ENCODE data around the gene FAM110D.

Gene FAM110D

GRCh38 chr1:26160527-26161414 lies 1.9 kb downstream of the FAM110D start:
- no peak for FAIRE-seq
- DNase-seq (ENCODE audit: extremely low spot score, insufficient read length, low read depth), result no peak

GRCh38 chr1:26161415-26162219 lies 2.7 kb downstream of the FAM110D start:
- FAIRE-seq (no peak), DNase-seq (ENCODE audit: extremely low spot score, insufficient read length, low read depth) (no peak)

- no peak for FAIRE-seq
- no peak for DNase-seq (ENCODE audit: extremely low spot score, insufficient read length, low read depth)
These were observed 3.4 kb downstream of the FAM110D start for GRCh38 chr1:26162220-26162709.

GRCh38 chr1:26163684-26164035 lies 4.8 kb downstream of the FAM110D start:
- no peak for FAIRE-seq
- no peak for DNase-seq (ENCODE audit: extremely low spot score, insufficient read length, low read depth)

GRCh38 chr1:26164036-26164860 lies 5.4 kb downstream of the FAM110D start:
- no peak for DNase-seq (ENCODE audit: extremely low spot score, insufficient read length, low read depth)
- FAIRE-seq, result no peak

- DNase-seq (ENCODE audit: extremely low spot score, insufficient read length, low read depth) (no peak), FAIRE-seq (no peak)
These were observed 6.3 kb downstream of the FAM110D start for GRCh38 chr1:26164861-26165842.

- FAIRE-seq (no peak), DNase-seq (ENCODE audit: extremely low spot score, insufficient read length, low read depth) (no peak)
These were observed 7.9 kb downstream of the FAM110D start for GRCh38 chr1:26166719-26167281.

GRCh38 chr1:26168410-26169197 lies 9.7 kb downstream of the FAM110D start, which contains the start of gene C1orf232:
TSS of gene C1orf232 (minus strand) at chr1:26168963. CDS start at chr1:26168499, 464 bp downstream.
- DNase-seq (ENCODE audit: extremely low spot score, insufficient read length, low read depth), result no peak
- no peak for FAIRE-seq

- FAIRE-seq (no peak), DNase-seq (ENCODE audit: extremely low spot score, insufficient read length, low read depth) (no peak)
These were observed 10.3 kb downstream of the FAM110D start for GRCh38 chr1:26169198-26169554.

GRCh38 chr1:26169669-26170471 lies 11.0 kb downstream of the FAM110D start, which contains the start of gene ZNF593:
TSS of gene ZNF593 (plus strand) at chr1:26169908. CDS start at chr1:26169984, 76 bp downstream.
- peak; percentile 97 for FAIRE-seq
- DNase-seq (ENCODE audit: extremely low spot score, insufficient read length, low read depth), result peak; percentile 100

GRCh38 chr1:26170472-26170821 lies 11.6 kb downstream of the FAM110D start:
- FAIRE-seq (no peak), DNase-seq (ENCODE audit: extremely low spot score, insufficient read length, low read depth) (no peak)

GRCh38 chr1:26171084-26172072 lies 12.5 kb downstream of the FAM110D start, which contains the start of gene ZNF593OS:
TSS of gene ZNF593OS (minus strand) at chr1:26171832. CDS start at chr1:26171661, 171 bp downstream.
- no peak for DNase-seq (ENCODE audit: extremely low spot score, insufficient read length, low read depth)
- FAIRE-seq, result no peak

- FAIRE-seq (no peak), DNase-seq (ENCODE audit: extremely low spot score, insufficient read length, low read depth) (no peak)
These were observed 16.5 kb downstream of the FAM110D start for GRCh38 chr1:26175346-26175745.

GRCh38 chr1:26177182-26177684 lies 18.4 kb downstream of the FAM110D start, which contains the start of gene CNKSR1:
TSS of gene CNKSR1 (plus strand) at chr1:26177491. CDS start at chr1:26177548, 57 bp downstream.
- FAIRE-seq, result no peak

GRCh38 chr1:26180010-26180506 lies 21.2 kb downstream of the FAM110D start:
- FAIRE-seq, result peak; percentile 63
- DNase-seq (ENCODE audit: extremely low spot score, insufficient read length, low read depth), result no peak

More at GRCh38 chr1:26177182-26177684, 18.4 kb downstream of the FAM110D start, which contains the start of gene CNKSR1:
- DNase-seq (ENCODE audit: extremely low spot score, insufficient read length, low read depth), result no peak
